GM23338 (cell line): ENCODE measurements around the gene MAST4. TPM values are rescaled to one million over a fixed set of nuclear protein-coding genes. Genes with fewer than 3 reads are reported as not detected.

Experiments
- ATAC-seq: fragments of 200-7000 bp; cut with Tn5 transposase; 3 replicates; pipeline ENCODE4 v1.9.1; 2020
- DNase-seq: peaks from one replicate; pipeline ENCODE4 v3.0.0-alpha.2; 2015; ENCODE audit warnings: low spot score
- H2AFZ ChIP-seq: fragments of 200-600 bp; sonication (generic); 2 replicates; pipeline ENCODE4 v1.8.0; 2016; ENCODE audit warnings: antibody characterized with exemption, mild to moderate bottlenecking, moderate library complexity
- H3F3A ChIP-seq: fragments of 200-600 bp; sonication (generic); replicated peaks from 2 replicates; pipeline ENCODE4 v1.8.0; 2017; ENCODE audit warnings: antibody characterized with exemption, mixed run types, low read depth
- H3K27ac ChIP-seq: fragments of 200-600 bp; sonication (generic); 2 replicates; pipeline ENCODE4 v1.6.1; 2016; ENCODE audit warnings: low read depth
- H3K27me3 ChIP-seq: fragments of 200-600 bp; sonication (generic); 2 replicates; pipeline ENCODE4 v1.8.0; 2016; ENCODE audit warnings: mild to moderate bottlenecking, mixed run types, moderate library complexity; ENCODE audit not compliant: insufficient read depth
- H3K36me3 ChIP-seq: fragments of 200-600 bp; sonication (generic); 2 replicates; pipeline ENCODE4 v1.8.0; 2016; ENCODE audit warnings: mild to moderate bottlenecking; ENCODE audit not compliant: insufficient read depth
- H3K4me1 ChIP-seq: fragments of 200-600 bp; sonication (generic); 2 replicates; pipeline ENCODE4 v1.8.0; 2016; ENCODE audit warnings: mild to moderate bottlenecking, moderate library complexity; ENCODE audit not compliant: insufficient read depth
- H3K4me2 ChIP-seq: fragments of 200-600 bp; sonication (generic); 2 replicates; pipeline ENCODE4 v1.7.1; 2017; ENCODE audit warnings: mixed run types
- H3K4me3 ChIP-seq: fragments of 200-600 bp; sonication (generic); 2 replicates; pipeline ENCODE4 v1.6.1; 2016; ENCODE audit warnings: mixed run types
- H3K79me2 ChIP-seq: fragments of 200-600 bp; sonication (generic); replicated peaks from 2 replicates; pipeline ENCODE4 v1.8.0; 2017; ENCODE audit warnings: mild to moderate bottlenecking; ENCODE audit not compliant: insufficient read depth
- H3K9me2 ChIP-seq: fragments of 200-600 bp; sonication (generic); 2 replicates; pipeline ENCODE4 v1.8.0; 2017; ENCODE audit not compliant: insufficient read depth
- H4K20me1 ChIP-seq: fragments of 200-600 bp; sonication (generic); replicated peaks from 2 replicates; pipeline ENCODE4 v1.8.0; 2017; ENCODE audit warnings: mild to moderate bottlenecking; ENCODE audit not compliant: insufficient read depth
- H3K27ac Mint-ChIP-seq: 2 replicates; pipeline ENCODE4 v1.8.0; 2020; ENCODE audit warnings: inconsistent platforms, mild to moderate bottlenecking, moderate library complexity, mixed read lengths
- H3K27me3 Mint-ChIP-seq: 3 replicates; pipeline ENCODE4 v1.8.0; 2022; ENCODE audit warnings: low read depth, mild to moderate bottlenecking, moderate library complexity, mixed read lengths, inconsistent platforms; ENCODE audit not compliant: insufficient read depth, poor library complexity
- H3K36me3 Mint-ChIP-seq: 3 replicates; pipeline ENCODE4 v1.8.0; 2021; ENCODE audit warnings: low read depth, mild to moderate bottlenecking, inconsistent platforms, moderate library complexity, mixed read lengths
- H3K4me1 Mint-ChIP-seq: 3 replicates; pipeline ENCODE4 v1.8.0; 2020; ENCODE audit warnings: mild to moderate bottlenecking, inconsistent platforms, mixed read lengths
- H3K4me3 Mint-ChIP-seq: 3 replicates; pipeline ENCODE4 v1.8.0; 2021; ENCODE audit warnings: moderate library complexity, mild to moderate bottlenecking, inconsistent platforms, mixed read lengths
- H3K9me3 Mint-ChIP-seq: 3 replicates; pipeline ENCODE4 v1.8.0; 2020; ENCODE audit warnings: moderate library complexity, mild to moderate bottlenecking, inconsistent platforms, mixed read lengths
- CREB1 ChIP-seq: fragments of 250-450 bp; sonication (Bioruptor Pico); IDR thresholded peaks from 2 replicates; pipeline ENCODE4 v1.5.0; 2020; ENCODE audit warnings: low read depth, mild to moderate bottlenecking, moderate library complexity
- EZH2 ChIP-seq: fragments of 200-600 bp; sonication (generic); IDR thresholded peaks from one replicate; pipeline ENCODE4 v1.8.0; 2017; ENCODE audit warnings: antibody characterized with exemption, mild to moderate bottlenecking, low read depth; ENCODE audit not compliant: unreplicated experiment
- EZH2phosphoT487 ChIP-seq: fragments of 200-600 bp; sonication (generic); IDR thresholded peaks from one replicate; pipeline ENCODE4 v1.8.1; 2018; ENCODE audit warnings: antibody characterized with exemption; ENCODE audit not compliant: unreplicated experiment
- JUNB ChIP-seq: IDR thresholded peaks from one replicate; pipeline ENCODE4 v1.6.1; 2016; ENCODE audit warnings: antibody characterized with exemption; ENCODE audit not compliant: unreplicated experiment
- NANOG ChIP-seq: IDR thresholded peaks from 2 replicates; pipeline ENCODE4 v1.6.1; 2016; ENCODE audit warnings: antibody characterized with exemption, borderline replicate concordance
- POLR2AphosphoS5 ChIP-seq: IDR thresholded peaks from 2 replicates; pipeline ENCODE4 v1.6.1; 2016; ENCODE audit warnings: antibody characterized with exemption, low read depth
- STAT1 ChIP-seq: IDR thresholded peaks from one replicate; pipeline ENCODE4 v1.6.1; 2016; ENCODE audit warnings: antibody characterized with exemption; ENCODE audit not compliant: unreplicated experiment
- ZNF114 ChIP-seq: fragments of 250-450 bp; sonication (Bioruptor Pico); IDR thresholded peaks from 2 replicates; pipeline ENCODE4 v1.5.0; 2020; ENCODE audit warnings: mild to moderate bottlenecking, moderate library complexity
- ZNF331 ChIP-seq: fragments of 250-450 bp; sonication (Bioruptor Pico); IDR thresholded peaks from 2 replicates; pipeline ENCODE4 v1.5.0; 2020; ENCODE audit warnings: low read depth, mild to moderate bottlenecking, moderate library complexity
- polyA plus RNA-seq: library from polyadenylated mRNA; unstranded; fragments of >200 nt; fragmentation: Nextera tagmentation; extraction: Ambion mirVana; gene quantifications from 2 replicates; pipeline ENCODE4 v1.2.1, GENCODE V29; 2016
- total RNA-seq: library from RNA; depleted of rRNA; stranded (reverse); fragments of >200 nt; shearing (Covaris generic); gene quantifications from 2 replicates; pipeline ENCODE4 v1.2.3, GENCODE V29; 2014
- TF ChIP-seq, protein P1 (sequence below): IDR thresholded peaks from one replicate; pipeline ENCODE4 v1.6.1; 2018; ENCODE audit warnings: antibody characterized with exemption; ENCODE audit not compliant: unreplicated experiment
- TF ChIP-seq, protein P2 (sequence below): IDR thresholded peaks from 2 replicates; pipeline ENCODE4 v1.6.1; 2016; ENCODE audit warnings: antibody characterized with exemption
- TF ChIP-seq, protein P3 (sequence below), 2 experiments: fragments of 200-600 bp in 1 of 2; sonication (generic) in 1 of 2; conservative IDR thresholded peaks; 2 replicates each; pipeline versions ENCODE4 v1.5.1 to v1.6.1; 2016 to 2017; ENCODE audit warnings: antibody characterized with exemption in 2 of 2, low read depth in 2 of 2, mild to moderate bottlenecking in 2 of 2, moderate library complexity in 1 of 2
- TF ChIP-seq, protein P4 (sequence below): fragments of 250-450 bp; sonication (Bioruptor Pico); IDR thresholded peaks from 2 replicates; pipeline ENCODE4 v1.5.0; 2020; ENCODE audit warnings: mild to moderate bottlenecking, moderate library complexity

MAST4 gene
- total and polyA plus RNA-seq, 2 experiments from 2014 or later: 3.6 to 8.5 TPM

DNA sequence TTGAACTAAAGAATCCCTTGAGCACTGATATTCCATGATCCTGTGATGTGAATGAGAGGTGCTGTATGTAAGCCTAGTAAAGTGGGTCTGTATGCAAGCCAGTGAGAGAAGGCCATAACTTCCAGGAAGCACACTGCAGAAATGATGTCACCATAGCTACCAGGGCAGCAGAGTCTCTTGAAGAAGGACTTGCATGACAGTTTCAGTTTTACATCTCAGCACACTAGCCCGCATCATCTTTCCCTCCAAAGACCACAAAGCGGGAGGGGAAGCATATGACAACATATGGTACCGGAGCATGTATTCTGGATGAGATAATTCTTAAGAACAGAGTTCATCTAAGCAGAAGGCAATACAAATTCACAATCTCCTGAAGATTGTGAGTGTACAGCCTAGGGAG, 37.6 kb upstream of the MAST4 start:
- ATAC-seq: no peak

More for the DNA sequence above, 37.6 kb upstream of the MAST4 start:
- Histone ChIP-seq H3K27me3 (no peaks in the 10 kb centered on the region), H3K27ac (no peak overlapping the region), H3F3A (no peaks in the 10 kb centered on the region), H3K9me2 (peaks cover 7% of the 10 kb centered on the region), H3K79me2 (no peaks in the 10 kb centered on the region), H2AFZ (no peak overlapping the region), H3K4me3 (no peak overlapping the region), H3K4me2 (no peak overlapping the region), H3K36me3 (0 out of 2 replicates have a peak, but pooled peaks cover 7% of the 10 kb centered on the region), H4K20me1 (no peaks in the 10 kb centered on the region), H3K4me1 (0 out of 2 replicates have a peak, but pooled peaks cover 4% of the 10 kb centered on the region)
- Mint-ChIP-seq H3K27ac (no peak overlapping the region), H3K9me3 (peaks cover 21% of the 10 kb centered on the region), H3K36me3 (peaks cover 10% of the 10 kb centered on the region; the same call in 2 of the 3 replicates), H3K4me1 (peaks cover 3% of the 10 kb centered on the region; the same call in 2 of the 3 replicates), H3K4me3 (no peak overlapping the region), H3K27me3 (peaks cover 3% of the 10 kb centered on the region)
- DNase-seq: no peak
- TF ChIP-seq ZNF114 (CRISPR knock-in tag) (no peak), JUNB (no peak), ZNF331 (CRISPR knock-in tag) (no peak), CREB1 (CRISPR knock-in tag) (no peak), EZH2 (no peak), NANOG (no peak), EZH2phosphoT487 (no peak), STAT1 (no peak), POLR2AphosphoS5 (no peak)
- TF ChIP-seq, protein P1, sequence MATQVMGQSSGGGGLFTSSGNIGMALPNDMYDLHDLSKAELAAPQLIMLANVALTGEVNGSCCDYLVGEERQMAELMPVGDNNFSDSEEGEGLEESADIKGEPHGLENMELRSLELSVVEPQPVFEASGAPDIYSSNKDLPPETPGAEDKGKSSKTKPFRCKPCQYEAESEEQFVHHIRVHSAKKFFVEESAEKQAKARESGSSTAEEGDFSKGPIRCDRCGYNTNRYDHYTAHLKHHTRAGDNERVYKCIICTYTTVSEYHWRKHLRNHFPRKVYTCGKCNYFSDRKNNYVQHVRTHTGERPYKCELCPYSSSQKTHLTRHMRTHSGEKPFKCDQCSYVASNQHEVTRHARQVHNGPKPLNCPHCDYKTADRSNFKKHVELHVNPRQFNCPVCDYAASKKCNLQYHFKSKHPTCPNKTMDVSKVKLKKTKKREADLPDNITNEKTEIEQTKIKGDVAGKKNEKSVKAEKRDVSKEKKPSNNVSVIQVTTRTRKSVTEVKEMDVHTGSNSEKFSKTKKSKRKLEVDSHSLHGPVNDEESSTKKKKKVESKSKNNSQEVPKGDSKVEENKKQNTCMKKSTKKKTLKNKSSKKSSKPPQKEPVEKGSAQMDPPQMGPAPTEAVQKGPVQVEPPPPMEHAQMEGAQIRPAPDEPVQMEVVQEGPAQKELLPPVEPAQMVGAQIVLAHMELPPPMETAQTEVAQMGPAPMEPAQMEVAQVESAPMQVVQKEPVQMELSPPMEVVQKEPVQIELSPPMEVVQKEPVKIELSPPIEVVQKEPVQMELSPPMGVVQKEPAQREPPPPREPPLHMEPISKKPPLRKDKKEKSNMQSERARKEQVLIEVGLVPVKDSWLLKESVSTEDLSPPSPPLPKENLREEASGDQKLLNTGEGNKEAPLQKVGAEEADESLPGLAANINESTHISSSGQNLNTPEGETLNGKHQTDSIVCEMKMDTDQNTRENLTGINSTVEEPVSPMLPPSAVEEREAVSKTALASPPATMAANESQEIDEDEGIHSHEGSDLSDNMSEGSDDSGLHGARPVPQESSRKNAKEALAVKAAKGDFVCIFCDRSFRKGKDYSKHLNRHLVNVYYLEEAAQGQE: no peak
- TF ChIP-seq, protein P2, sequence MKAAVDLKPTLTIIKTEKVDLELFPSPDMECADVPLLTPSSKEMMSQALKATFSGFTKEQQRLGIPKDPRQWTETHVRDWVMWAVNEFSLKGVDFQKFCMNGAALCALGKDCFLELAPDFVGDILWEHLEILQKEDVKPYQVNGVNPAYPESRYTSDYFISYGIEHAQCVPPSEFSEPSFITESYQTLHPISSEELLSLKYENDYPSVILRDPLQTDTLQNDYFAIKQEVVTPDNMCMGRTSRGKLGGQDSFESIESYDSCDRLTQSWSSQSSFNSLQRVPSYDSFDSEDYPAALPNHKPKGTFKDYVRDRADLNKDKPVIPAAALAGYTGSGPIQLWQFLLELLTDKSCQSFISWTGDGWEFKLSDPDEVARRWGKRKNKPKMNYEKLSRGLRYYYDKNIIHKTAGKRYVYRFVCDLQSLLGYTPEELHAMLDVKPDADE: no peak
- TF ChIP-seq, protein P3, sequence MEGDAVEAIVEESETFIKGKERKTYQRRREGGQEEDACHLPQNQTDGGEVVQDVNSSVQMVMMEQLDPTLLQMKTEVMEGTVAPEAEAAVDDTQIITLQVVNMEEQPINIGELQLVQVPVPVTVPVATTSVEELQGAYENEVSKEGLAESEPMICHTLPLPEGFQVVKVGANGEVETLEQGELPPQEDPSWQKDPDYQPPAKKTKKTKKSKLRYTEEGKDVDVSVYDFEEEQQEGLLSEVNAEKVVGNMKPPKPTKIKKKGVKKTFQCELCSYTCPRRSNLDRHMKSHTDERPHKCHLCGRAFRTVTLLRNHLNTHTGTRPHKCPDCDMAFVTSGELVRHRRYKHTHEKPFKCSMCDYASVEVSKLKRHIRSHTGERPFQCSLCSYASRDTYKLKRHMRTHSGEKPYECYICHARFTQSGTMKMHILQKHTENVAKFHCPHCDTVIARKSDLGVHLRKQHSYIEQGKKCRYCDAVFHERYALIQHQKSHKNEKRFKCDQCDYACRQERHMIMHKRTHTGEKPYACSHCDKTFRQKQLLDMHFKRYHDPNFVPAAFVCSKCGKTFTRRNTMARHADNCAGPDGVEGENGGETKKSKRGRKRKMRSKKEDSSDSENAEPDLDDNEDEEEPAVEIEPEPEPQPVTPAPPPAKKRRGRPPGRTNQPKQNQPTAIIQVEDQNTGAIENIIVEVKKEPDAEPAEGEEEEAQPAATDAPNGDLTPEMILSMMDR (conservative IDR thresholded peaks at IDR 0.05; ENCODE audit: low read depth in 2 of 2): no peak
- TF ChIP-seq, protein P4, sequence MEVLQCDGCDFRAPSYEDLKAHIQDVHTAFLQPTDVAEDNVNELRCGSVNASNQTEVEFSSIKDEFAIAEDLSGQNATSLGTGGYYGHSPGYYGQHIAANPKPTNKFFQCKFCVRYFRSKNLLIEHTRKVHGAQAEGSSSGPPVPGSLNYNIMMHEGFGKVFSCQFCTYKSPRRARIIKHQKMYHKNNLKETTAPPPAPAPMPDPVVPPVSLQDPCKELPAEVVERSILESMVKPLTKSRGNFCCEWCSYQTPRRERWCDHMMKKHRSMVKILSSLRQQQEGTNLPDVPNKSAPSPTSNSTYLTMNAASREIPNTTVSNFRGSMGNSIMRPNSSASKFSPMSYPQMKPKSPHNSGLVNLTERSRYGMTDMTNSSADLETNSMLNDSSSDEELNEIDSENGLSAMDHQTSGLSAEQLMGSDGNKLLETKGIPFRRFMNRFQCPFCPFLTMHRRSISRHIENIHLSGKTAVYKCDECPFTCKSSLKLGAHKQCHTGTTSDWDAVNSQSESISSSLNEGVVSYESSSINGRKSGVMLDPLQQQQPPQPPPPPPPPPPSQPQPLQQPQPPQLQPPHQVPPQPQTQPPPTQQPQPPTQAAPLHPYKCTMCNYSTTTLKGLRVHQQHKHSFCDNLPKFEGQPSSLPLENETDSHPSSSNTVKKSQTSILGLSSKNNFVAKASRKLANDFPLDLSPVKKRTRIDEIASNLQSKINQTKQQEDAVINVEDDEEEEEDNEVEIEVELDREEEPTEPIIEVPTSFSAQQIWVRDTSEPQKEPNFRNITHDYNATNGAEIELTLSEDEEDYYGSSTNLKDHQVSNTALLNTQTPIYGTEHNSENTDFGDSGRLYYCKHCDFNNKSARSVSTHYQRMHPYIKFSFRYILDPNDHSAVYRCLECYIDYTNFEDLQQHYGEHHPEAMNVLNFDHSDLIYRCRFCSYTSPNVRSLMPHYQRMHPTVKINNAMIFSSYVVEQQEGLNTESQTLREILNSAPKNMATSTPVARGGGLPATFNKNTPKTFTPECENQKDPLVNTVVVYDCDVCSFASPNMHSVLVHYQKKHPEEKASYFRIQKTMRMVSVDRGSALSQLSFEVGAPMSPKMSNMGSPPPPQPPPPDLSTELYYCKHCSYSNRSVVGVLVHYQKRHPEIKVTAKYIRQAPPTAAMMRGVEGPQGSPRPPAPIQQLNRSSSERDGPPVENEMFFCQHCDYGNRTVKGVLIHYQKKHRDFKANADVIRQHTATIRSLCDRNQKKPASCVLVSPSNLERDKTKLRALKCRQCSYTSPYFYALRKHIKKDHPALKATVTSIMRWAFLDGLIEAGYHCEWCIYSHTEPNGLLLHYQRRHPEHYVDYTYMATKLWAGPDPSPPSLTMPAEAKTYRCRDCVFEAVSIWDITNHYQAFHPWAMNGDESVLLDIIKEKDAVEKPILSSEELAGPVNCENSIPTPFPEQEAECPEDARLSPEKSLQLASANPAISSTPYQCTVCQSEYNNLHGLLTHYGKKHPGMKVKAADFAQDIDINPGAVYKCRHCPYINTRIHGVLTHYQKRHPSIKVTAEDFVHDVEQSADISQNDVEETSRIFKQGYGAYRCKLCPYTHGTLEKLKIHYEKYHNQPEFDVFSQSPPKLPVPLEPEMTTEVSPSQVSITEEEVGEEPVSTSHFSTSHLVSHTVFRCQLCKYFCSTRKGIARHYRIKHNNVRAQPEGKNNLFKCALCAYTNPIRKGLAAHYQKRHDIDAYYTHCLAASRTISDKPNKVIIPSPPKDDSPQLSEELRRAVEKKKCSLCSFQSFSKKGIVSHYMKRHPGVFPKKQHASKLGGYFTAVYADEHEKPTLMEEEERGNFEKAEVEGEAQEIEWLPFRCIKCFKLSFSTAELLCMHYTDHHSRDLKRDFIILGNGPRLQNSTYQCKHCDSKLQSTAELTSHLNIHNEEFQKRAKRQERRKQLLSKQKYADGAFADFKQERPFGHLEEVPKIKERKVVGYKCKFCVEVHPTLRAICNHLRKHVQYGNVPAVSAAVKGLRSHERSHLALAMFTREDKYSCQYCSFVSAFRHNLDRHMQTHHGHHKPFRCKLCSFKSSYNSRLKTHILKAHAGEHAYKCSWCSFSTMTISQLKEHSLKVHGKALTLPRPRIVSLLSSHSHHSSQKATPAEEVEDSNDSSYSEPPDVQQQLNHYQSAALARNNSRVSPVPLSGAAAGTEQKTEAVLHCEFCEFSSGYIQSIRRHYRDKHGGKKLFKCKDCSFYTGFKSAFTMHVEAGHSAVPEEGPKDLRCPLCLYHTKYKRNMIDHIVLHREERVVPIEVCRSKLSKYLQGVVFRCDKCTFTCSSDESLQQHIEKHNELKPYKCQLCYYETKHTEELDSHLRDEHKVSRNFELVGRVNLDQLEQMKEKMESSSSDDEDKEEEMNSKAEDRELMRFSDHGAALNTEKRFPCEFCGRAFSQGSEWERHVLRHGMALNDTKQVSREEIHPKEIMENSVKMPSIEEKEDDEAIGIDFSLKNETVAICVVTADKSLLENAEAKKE (CRISPR knock-in tag): no peak
